Activated CD8-positive, alpha-beta memory T cell treated with anti-CD3 and anti-CD28 coated beads for 4 hours (primary cell): ENCODE data around the gene PLCXD1.
"Not testable (repeated sequence)": the region's sequence is repeated elsewhere in the genome, so short reads cannot be mapped to it uniquely, and the experiment has no call there.

Experiments
- DNase-seq, 2 donors: peaks; one replicate each; pipeline ENCODE4 v3.0.0-alpha.2; 2020; ENCODE audit warnings: low read depth in 2 of 2

The PLCXD1 gene

GRCh38 chrX:317424-318067, 36.4 kb downstream of the PLCXD1 start:
- DNase-seq: no peak

GRCh38 chrX:318068-318738, 37.0 kb downstream of the PLCXD1 start:
- DNase-seq: peak; percentile 89 to 96

- DNase-seq: peak; percentile 96 to 99
Measured at GRCh38 chrX:318739-319578, 37.8 kb downstream of the PLCXD1 start, which contains the start of gene GTPBP6. Gene GTPBP6 (minus strand): TSS chrX:318796. CDS start chrX:318787, 9 bp downstream.

- no peak for DNase-seq
Measured at GRCh38 chrX:319579-320125, 38.5 kb downstream of the PLCXD1 start.

GRCh38 chrX:320126-320783, 39.1 kb downstream of the PLCXD1 start:
- DNase-seq: no peak

- DNase-seq: no peak
Measured at GRCh38 chrX:323721-324628, 42.8 kb downstream of the PLCXD1 start.

- not testable (repeated sequence) for DNase-seq
Measured at GRCh38 chrX:324664-325063, 43.5 kb downstream of the PLCXD1 start.

GRCh38 chrX:327660-328126, 46.5 kb downstream of the PLCXD1 start:
- no peak for DNase-seq

GRCh38 chrX:329291-329910, 48.2 kb downstream of the PLCXD1 start:
- no peak for DNase-seq

- not testable (repeated sequence) for DNase-seq
Measured at GRCh38 chrX:330141-330725, 49.1 kb downstream of the PLCXD1 start.

GRCh38 chrX:330726-331150, 49.6 kb downstream of the PLCXD1 start:
- no peak for DNase-seq

GRCh38 chrX:331151-331824, 50.1 kb downstream of the PLCXD1 start:
- DNase-seq: no peak

- DNase-seq: no peak
Measured at GRCh38 chrX:331825-332495, 50.8 kb downstream of the PLCXD1 start.

- DNase-seq: no peak
Measured at GRCh38 chrX:332496-332860, 51.3 kb downstream of the PLCXD1 start.

GRCh38 chrX:332916-333610, 51.9 kb downstream of the PLCXD1 start:
- no peak for DNase-seq

GRCh38 chrX:333611-334311, 52.6 kb downstream of the PLCXD1 start:
- DNase-seq: no peak

- no peak for DNase-seq
Measured at GRCh38 chrX:334331-334891, 53.2 kb downstream of the PLCXD1 start.
